GM21447 (cell line): ENCODE measurements around the gene MMP17.
"Not testable (repeated sequence)": the region's sequence is repeated elsewhere in the genome, so short reads cannot be mapped to it uniquely, and the experiment has no call there.

Source experiments
- ATAC-seq: cut with Tn5 transposase; IDR thresholded peaks from one replicate; pipeline ENCODE4 v1.9.1; 2021; ENCODE audit not compliant: unreplicated experiment

MMP17 gene

DNA sequence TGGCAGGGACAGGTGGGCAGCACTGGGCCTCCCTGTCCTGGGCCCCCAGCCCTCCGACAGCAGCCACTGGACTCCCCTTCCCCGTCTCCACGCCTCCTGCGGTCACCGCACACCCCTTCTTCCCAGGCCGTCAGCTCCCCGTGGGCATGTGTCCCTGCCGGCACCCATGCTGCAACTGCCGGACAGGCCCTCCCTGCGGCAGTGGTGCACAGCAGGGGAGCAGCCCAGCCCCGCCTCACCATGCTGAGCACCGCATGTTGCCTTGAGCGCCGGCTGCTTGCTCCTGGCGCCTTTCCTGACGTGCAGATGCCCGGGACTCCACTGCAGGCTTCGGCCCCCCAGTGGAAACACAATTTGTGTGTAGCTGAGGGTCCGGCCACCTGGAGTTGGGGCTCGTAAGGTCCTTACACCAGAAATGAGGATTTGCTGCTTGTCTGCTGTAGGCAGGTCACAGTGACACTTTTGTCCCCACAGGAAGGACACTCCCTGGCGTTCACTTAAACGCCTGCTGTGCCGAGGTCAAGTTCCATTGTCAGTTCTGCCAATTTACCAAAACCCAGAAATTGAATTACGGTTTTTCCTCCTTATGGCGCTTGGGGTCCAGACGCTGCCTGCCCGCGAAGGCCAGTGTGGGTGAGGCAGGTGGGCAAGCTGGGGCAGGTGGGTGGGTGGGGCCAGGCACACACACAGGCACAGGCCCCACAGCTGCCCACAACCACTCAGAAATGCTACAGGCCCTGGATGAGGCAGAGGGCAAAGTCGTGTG is 28.2 kb upstream of the MMP17 start:
- ATAC-seq: no peak

DNA sequence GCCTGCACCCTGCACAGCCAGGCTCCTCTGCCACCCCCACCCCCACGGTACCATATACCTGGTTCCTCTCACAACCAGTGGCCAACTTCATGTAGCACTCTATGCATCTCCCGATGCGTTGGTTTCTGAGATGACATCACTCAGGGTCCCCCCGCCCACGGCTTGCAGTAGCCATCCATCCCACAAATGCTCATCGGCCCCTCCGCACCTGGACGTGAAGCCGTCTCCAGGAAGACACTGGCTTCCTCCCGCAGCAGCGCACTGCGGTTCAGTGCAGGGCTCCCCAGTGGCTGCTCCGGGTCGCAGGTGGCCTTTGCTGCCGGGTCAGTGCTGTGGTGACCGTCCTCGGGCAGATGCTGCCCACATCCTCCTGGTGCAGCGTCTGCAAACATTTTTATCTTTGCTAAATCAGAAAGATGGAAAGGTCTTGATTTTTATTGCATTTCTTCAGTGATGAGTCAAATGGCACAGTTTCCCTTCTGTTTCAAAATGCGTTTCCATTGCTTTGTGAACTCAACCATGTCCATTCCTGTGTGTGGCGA is 27.5 kb upstream of the MMP17 start:
- ATAC-seq: no peak

DNA sequence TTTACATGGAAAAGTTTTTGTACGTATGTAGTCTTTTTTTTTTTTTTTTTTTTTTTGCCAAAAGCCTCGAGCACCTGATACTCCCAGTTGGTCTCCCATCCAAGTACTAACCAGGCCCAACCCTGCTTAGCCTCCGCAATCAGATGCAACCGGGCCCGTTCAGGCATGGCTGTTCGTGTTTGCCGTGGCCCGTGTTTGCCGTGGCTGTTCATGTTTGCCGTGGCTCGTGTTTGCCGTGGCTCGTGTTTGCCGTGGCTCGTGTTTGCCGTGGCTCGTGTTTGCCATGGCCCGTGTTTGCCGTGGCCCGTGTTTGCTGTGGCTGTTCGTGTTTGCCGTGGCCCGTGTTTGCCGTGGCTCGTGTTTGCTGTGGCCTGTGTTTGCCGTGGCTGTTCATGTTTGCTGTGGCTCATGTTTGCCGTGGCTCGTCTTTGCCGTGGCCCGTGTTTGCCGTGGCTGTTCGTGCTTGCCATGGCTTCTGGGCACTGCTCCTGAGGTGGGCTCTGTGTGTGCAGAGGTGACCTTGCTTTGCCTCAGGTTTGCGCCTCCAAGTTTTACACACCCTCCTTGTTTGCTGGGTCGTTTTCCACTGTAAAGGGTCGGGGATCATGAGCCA is 26.8 kb upstream of the MMP17 start:
- ATAC-seq: no peak

DNA sequence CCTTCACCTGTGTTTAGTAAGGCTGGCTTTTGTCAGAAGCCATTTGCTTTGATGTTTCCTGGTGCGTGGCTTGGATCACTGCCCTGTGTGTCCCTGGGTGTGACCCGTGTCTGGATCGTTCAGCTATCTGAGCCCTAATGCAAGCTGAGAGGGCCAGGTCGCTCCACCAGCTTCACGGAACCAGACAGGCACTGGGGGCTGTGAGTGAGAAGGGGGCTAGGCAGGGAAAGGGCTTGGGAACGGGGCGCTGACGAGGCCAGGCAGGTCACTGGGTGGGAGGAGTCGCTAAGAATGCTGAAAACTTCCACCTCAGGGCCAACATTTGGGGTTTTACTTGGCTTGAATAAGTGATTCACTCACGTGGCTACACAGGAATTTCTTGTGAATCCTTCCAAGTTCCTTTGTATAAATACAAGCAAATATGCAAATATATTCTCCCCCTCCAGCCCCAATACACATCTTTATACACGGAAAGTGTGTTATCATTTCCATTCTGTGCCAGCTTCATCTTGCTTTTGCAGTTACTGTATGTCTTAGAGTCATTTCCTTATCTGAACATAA is 24.2 kb upstream of the MMP17 start:
- no peak for ATAC-seq

DNA sequence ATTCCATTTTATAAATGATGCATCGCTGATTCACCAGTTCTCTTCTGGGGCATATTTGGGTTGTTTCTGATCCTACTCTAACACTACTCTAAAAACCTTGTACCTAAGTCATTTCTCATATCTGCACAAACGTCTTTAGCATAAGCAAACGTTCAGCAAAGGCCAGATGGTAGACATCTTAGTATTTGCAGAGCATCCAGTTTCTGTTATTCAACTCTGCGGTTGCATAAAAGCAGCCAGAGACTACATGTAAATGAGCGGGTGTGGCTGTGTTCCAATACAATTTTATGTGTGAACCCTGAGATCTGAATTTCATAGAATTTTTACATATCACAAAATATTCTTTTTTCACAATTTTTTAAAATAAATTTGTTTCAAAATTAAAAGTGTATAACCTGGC is 22.8 kb upstream of the MMP17 start:
- ATAC-seq: no peak

DNA sequence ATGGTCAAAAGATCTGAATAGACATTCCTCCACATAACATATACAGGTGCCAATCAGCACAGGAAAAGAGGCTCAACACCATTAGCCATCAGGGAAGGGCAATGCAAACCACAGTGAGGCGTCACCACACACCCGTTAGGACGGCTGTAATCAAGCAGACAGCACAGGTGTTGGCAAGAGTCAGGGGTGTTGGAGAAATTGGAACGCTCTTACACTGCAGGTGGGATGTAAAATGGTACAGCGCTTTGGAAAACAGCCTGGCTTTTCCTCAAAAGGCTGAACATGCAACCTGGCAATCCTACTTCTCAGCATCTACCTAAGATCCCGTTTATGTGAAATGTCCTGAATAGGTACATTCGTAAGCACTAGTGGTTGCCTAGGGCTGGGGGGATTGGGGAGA is 21.5 kb upstream of the MMP17 start:
- no peak for ATAC-seq

DNA sequence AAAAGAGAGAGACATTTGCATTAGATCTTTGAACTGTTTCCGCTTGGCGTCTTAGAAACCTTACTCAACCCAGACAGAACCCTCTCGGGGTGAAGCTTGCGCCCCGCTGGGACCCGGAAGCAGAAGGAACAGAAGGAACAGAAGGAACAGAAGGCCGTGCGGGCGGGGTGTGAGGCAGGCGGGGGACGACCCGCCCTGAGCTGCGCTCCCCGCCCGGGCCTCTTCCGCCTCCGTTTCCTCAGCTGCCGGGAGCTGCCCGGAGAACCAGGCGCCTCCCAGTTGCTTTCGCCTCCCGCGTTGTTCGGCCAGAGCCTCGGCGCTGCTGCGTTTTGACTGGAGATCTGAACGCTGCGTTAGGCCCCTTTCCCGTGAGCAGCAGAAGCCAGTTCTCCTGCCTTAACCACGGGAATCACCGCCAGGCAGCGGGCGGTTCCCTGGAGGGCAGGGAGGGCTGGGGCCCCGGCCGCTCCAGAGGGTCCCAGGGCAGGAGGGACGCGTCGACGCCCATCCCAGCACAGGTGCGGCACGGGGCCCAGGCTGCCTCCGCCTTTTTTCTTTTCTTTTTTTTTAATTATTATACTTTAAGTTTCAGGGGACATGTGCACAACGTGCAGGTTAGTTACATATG is 19.3 kb upstream of the MMP17 start:
- no peak for ATAC-seq

DNA sequence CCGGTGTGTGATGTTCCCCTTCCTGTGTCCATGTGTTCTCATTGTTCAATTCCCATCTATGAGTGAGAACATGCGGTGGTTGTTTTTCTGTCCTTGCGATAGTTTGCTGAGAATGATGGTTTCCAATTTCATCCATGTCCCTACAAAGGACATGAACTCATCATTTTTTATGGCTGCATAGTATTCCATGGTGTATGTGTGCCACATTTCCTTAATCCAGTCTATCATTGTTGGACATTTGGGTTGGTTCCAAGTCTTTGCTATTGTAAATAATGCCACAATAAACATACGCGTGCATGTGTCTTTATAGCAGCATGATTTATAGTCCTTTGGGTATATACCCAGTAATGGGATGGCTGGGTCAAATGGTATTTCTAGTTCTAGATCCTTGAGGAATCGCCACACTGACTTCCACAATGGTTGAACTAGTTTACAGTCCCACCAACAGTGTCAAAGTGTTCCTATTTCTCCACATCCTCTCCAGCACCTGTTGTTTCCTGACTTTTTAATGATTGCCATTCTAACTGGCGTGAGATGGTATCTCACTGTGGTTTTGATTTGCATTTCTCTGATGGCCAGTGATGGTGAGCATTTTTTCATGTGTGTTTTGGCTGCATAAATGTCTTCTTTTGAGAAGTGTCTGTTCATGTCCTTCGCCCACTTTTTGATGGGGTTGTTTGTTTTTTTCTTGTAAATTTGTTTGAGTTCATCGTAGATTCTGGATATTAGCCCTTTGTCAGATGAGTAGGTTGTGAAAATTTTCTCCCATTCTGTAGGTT is 18.5 kb upstream of the MMP17 start:
- not testable (repeated sequence) for ATAC-seq

DNA sequence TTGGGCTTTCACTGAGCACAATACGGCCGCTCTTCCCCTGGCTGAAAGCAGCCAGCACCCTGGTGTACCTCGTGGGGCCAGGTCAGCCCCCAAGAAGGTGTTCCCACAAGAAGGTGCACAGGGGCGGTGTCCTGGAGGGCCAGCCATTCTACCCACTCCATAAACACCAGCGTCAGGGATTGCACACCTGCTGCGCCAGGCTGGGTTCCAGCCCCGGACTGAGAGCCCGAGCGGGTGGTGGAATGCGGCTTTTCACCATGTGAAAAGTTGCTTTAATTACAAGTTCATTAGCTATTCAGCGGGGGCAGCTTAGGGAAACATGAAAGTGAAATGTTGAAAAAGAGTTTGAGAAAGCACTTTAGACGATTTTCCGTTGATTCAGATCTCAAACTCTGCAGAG is 17.5 kb upstream of the MMP17 start:
- no peak for ATAC-seq

DNA sequence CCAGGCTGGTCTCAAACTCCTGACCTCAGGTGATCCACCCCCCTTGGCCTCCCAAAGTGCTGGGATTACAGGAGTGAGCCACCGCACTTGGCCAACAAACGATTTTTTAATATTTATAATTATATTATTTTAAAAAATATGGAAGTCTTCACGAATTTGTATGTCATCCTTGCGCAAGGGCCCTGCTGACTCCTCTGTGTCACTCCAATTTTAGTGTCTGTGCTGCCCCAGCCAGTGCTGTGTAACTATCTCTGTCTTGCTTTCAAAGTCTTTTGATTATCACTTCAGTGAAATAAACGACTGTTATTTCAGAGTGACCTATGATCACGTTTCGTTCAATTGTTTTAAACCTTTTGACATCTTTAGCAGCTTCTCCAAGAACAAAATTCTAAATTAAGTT is 13.1 kb upstream of the MMP17 start:
- ATAC-seq: no peak

DNA sequence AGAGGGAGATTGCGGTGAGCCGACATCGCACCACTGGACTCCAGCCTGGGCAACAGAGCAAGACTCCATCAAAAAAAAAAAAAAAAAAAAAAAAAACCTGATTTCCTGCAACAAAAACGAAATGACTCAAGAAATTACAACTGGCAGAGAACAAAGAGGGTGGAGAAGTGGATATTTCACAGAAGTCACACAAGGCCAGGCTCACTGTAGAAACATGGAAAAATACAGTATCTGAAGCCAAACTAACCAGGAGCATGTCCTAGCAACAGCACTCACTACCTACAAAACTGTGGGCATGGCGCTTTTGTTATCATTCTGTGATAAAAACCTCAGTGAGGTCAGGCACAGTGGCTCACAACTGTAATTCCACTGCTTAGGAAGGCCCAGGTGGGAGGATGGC is 11.7 kb upstream of the MMP17 start:
- ATAC-seq: no peak

DNA sequence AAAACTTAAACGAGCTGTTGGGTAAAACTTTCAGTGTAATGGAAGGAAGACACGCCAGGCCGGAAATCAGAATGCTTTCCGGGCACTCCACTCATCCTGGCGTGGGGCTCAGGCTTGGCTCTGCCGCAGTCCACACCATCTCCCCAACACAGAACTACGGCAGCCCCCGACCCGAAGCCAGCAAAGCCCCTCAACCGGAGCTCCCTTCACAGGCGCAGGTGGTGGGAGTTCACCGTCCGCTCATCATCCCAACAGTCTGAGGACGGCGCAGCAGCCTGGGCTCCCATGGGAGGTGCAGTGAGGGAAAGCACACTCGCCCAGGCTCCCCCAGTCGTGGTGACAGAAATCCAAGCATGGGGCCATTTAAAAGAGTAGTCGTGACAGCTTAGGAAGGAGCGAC is 11.0 kb upstream of the MMP17 start:
- ATAC-seq: no peak

DNA sequence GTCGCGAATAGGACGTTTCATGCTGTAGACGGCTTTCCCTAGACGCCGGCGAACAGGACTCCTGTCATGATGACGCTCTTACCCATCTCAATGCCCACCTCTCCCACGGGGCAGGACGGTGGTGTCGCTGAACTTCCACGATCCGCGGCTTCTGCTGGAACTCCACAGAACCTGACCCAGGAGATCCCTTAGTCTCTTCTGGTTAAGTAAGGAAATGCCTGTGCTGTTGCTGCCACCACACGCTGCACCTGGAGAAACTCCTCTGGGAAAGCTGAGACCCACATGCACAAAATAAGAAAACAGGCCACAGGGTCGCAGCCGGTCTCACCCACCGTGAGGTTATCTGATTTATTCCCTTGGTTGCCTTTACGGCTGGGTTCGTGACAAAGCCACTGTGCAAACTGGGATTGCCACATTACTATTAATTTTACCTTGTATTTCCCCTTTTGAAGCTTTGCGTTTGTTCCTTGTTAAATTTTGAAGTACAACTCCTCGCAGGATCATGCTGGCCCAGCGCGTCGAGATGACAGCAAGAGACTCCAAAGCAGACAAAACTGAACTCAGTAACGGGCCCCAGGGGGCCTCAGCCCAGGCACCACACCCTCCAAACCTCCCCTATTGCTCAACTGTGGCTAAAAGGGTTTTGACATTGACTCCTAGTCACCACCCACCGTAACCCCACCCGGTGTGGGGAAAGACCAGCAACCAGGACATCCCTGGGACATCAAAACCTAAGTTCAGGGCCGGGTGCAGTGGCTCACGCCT is 9.2 kb upstream of the MMP17 start:
- ATAC-seq: no peak

DNA sequence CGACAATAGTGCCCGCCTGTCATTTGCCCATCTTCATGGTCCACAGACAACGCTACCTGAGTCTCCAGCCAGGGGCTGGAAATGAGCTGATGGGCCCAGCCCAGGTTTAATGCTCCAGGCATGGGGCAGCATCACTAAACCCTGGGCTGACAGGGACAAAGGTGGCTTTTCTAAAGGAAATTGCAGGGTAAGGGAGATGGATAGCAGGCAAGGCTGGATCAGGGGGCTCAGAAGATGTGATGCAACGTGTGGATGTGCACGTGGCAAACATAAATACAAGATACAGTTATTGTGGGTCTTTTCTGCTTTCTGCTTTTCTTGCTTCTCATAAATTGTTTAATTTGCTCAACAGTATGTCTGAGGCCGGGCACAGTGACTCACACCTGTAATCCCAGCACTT is 3.7 kb upstream of the MMP17 start:
- ATAC-seq: no peak

DNA sequence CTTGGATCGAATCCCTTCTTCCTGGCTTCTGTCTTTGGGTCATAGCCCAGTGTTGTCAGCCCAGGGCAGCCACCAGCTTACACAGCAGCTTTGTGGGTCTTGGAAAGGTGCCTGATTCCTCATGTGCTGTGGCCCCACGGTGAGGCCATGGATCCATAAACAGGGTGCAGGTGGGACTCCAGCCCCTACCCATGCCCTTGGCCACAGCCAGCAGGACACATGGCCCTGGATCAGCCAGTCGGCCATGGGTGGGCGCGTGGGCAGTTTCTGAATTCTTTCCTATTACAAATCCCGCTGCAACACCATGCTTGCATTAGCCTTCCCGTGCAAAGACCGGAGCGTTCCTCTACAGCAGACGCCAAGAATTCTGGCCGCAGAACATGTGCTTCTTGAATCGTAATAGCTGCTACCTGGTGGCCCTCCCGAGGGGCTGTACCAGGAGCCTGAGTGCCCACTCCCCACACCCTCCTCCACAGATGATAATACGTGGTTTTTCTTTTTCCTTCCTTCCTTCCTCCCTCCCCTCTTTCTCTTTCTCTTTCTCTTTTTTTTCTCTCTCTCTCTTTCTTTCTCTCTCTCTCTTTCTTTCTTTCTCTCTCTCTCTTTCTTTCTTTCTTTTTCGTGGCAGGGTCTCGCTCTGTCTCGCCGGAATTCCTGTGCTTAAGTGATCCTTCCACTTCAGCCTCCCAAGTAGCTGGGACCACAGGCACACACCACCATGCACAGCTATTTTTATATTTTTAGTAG is 2.9 kb upstream of the MMP17 start:
- no peak for ATAC-seq

DNA sequence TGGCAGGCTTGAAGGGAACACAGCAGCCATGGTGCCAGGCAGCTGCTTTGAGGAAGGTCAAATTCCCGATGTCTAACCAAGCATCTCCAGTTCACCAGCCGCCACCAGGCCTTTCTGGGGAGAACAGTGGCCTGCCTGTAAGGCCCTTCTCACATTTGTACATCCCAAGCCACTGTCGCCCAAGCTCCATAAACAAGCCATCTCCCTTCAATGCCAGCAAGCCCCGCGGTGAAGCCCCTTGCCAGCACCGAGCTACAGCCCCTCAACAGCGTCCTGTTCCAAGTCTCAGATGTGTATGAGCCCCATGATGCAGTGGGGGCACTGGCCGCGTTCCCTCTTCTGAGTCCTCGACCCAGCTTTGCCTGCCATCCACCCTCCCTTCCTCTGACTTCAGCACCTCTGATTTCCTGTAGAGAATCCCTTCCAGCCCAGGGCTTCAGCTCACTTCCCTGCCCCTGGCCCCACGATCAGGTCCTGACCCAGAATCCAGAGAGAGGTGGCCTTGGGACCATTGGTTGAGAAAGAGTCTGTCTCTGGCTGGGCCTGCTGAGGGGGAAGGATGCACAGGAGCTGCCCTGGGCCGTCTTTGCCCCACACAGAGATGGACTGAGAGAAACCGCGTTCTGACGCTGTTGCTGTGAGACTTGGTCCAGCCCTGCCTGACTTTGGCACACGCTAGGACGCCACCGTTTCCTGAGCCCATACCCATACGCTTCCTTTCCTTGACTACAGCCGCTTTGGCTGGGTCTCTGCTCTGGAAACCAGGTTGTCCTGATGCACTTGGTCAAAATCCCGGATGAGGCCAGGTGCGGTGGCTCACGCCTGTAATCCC is 1.9 kb upstream of the MMP17 start:
- ATAC-seq: no peak

DNA sequence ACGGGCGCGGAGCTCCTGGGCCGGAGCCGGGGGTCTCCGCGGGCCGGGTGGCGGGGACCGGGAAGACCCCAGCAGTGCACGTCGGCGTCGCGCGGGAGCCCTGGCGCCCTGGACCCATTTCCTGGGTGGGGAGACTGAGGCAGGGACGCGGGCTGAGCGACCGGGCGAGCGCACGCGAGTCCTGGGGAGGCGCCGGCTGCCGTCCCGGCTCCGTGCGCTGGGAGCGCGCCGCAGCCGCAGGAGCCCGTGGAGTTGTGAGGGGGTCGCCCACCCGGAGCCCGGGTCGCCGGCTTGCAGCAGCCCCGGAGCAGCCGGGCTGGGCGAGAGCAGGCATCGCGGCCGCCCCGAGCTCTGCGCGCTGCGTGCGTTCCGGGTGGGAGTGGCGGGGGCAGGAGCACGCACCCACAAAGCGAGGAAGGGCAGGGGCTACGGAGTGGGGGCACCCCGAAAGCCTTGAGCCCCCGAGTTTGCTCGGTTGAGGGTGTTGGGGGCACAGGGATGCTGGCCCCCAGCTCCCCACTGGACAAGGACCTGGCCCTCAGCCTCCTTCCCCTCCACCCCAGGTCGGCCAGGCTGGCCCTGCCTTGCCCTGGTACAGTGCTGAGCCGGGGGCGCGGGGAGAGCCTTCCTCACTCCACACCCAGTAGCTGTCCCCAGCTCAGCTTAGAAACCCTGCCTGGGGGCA is 620 bp downstream of the MMP17 start:
- ATAC-seq: no peak

DNA sequence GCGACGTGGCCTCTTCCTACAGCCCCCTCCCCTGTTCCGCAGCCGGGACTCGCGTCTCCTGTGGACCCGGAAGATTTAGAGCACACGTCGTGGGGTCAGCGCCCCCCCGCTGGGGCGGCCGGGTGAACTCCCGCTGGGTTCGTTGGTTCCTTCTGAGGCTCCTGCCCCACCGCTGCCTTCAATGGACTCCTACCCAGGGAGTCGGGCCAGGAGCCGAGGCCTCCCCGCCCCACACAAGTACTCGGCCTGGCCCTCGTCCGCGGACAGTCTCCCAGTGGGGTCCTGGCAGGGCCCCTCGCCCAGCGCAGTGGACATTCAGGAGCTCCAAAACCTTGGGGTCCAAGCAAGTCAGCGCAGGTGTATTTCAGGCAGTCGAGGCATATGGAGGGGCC is 1.2 kb downstream of the MMP17 start:
- no peak for ATAC-seq
